Astrocyte (in vitro differentiated cells and primary cell): Measurements from ENCODE around the gene SMAD4. TPM values are rescaled to one million over a fixed set of nuclear protein-coding genes. Genes with fewer than 3 reads are reported as not detected.
A peak's percentile ranks its signal among the peaks of the same experiment; 100 is the strongest.

Experiments used
- DNase-seq: peaks from one replicate; pipeline ENCODE4 v3.0.0-alpha.2; 2010; ENCODE audit warnings: low read depth
- FAIRE-seq: peaks from 2 replicates; lab custom pipeline; 2011; peaks lifted over from hg19 to GRCh38; lab: Jason Lieb, UNC
- H2AFZ ChIP-seq: 2 replicates; pipeline ENCODE4 v1.6.0; 2012; ENCODE audit warnings: low read depth, low read length, inconsistent platforms
- H3K27ac ChIP-seq: 2 replicates; pipeline ENCODE4 v1.5.1; 2011; ENCODE audit warnings: low read depth, low read length, inconsistent platforms
- H3K27me3 ChIP-seq: 2 replicates; pipeline ENCODE4 v1.6.0; 2011; ENCODE audit warnings: low read length, inconsistent platforms; ENCODE audit not compliant: insufficient read depth
- H3K36me3 ChIP-seq: 2 replicates; pipeline ENCODE4 v1.5.1; 2011; ENCODE audit warnings: low read length, inconsistent platforms; ENCODE audit not compliant: insufficient read depth
- H3K4me1 ChIP-seq: 2 replicates; pipeline ENCODE4 v1.5.1; 2011; ENCODE audit warnings: low read length, inconsistent platforms; ENCODE audit not compliant: insufficient read depth
- H3K4me2 ChIP-seq: 2 replicates; pipeline ENCODE4 v1.6.0; 2012; ENCODE audit warnings: low read length, inconsistent platforms
- H3K4me3 ChIP-seq: 2 replicates; pipeline ENCODE4 v1.5.1; 2011; ENCODE audit warnings: low read depth, mild to moderate bottlenecking, low read length, inconsistent platforms; ENCODE audit not compliant: insufficient read depth
- H3K79me2 ChIP-seq: 2 replicates; pipeline ENCODE4 v1.6.0; 2012; ENCODE audit warnings: mild to moderate bottlenecking, low read length, inconsistent platforms; ENCODE audit not compliant: insufficient read depth
- H3K9ac ChIP-seq: 2 replicates; pipeline ENCODE4 v1.6.0; 2012; ENCODE audit warnings: mild to moderate bottlenecking, low read length, inconsistent platforms
- H3K9me3 ChIP-seq: 2 replicates; pipeline ENCODE4 v1.5.1; 2012; ENCODE audit warnings: low read depth, mild to moderate bottlenecking, low read length, inconsistent platforms; ENCODE audit not compliant: insufficient read depth
- H4K20me1 ChIP-seq: 2 replicates; pipeline ENCODE4 v1.6.0; 2012; ENCODE audit warnings: low read length, inconsistent platforms; ENCODE audit not compliant: insufficient read depth
- H3K27ac Mint-ChIP-seq: one replicate; pipeline ENCODE4 v1.8.0; 2021; ENCODE audit warnings: mild to moderate bottlenecking, mixed read lengths; ENCODE audit not compliant: unreplicated experiment
- H3K27me3 Mint-ChIP-seq: one replicate; pipeline ENCODE4 v1.8.0; 2021; ENCODE audit warnings: low read depth, mixed read lengths; ENCODE audit not compliant: unreplicated experiment
- H3K36me3 Mint-ChIP-seq: one replicate; pipeline ENCODE4 v1.8.0; 2021; ENCODE audit warnings: low read depth, mixed read lengths; ENCODE audit not compliant: unreplicated experiment
- H3K4me1 Mint-ChIP-seq: one replicate; pipeline ENCODE4 v1.8.0; 2021; ENCODE audit warnings: low read depth, mixed read lengths; ENCODE audit not compliant: unreplicated experiment
- H3K4me3 Mint-ChIP-seq: one replicate; pipeline ENCODE4 v1.8.0; 2021; ENCODE audit warnings: mild to moderate bottlenecking, moderate library complexity, mixed read lengths; ENCODE audit not compliant: unreplicated experiment
- H3K9me3 Mint-ChIP-seq: one replicate; pipeline ENCODE4 v1.8.0; 2021; ENCODE audit warnings: mild to moderate bottlenecking, mixed read lengths; ENCODE audit not compliant: unreplicated experiment
- CTCF ChIP-seq: IDR thresholded peaks from 2 replicates; pipeline ENCODE4 v1.5.1; 2011; ENCODE audit warnings: low read depth, mild to moderate bottlenecking, inconsistent platforms, low read length, moderate library complexity; ENCODE audit not compliant: insufficient read depth
- EZH2 ChIP-seq: IDR thresholded peaks from 2 replicates; pipeline ENCODE4 v1.6.1; 2012; ENCODE audit warnings: mild to moderate bottlenecking, low read length, inconsistent platforms; ENCODE audit not compliant: insufficient read depth
- total RNA-seq: library from RNA; stranded (reverse); gene quantifications from 2 replicates; pipeline ENCODE4 v1.2.1, GENCODE V29; 2021

Gene SMAD4
- total RNA-seq, 1 donor from 2014 or later, result 87.7 TPM

- Histone ChIP-seq H3K36me3 (peaks cover 6% of the 10 kb centered on the region), H3K4me3 (peak overlapping the region; percentile 89), H3K79me2 (peaks cover 83% of the 10 kb centered on the region), H3K4me1 (peaks cover 19% of the 10 kb centered on the region), H3K27ac (no peak overlapping the region), H3K4me2 (peak overlapping the region; percentile 91), H4K20me1 (peaks cover 64% of the 10 kb centered on the region), H3K27me3 (no peaks in the 10 kb centered on the region), H3K9ac (peak overlapping the region; percentile 92), H3K9me3 (no peaks in the 10 kb centered on the region), H2AFZ (no peak overlapping the region)
- H3K27me3 Mint-ChIP-seq, result no peaks in the 10 kb centered on the region
- TF ChIP-seq CTCF (no peak), EZH2 (no peak)
- FAIRE-seq (no peak), DNase-seq (no peak)
- H3K9me3 Mint-ChIP-seq, result no peaks in the 10 kb centered on the region
- peaks cover 13% of the 10 kb centered on the region for H3K4me1 Mint-ChIP-seq
- H3K36me3 Mint-ChIP-seq, result peaks cover 1% of the 10 kb centered on the region
- H3K27ac Mint-ChIP-seq, result no peak overlapping the region
- H3K4me3 Mint-ChIP-seq, result peak overlapping the region; percentile 98
These were observed 2.2 kb downstream of the SMAD4 start for GRCh38 chr18:51032193-51032592.

- Mint-ChIP-seq H3K36me3 (no peaks in the 10 kb centered on the region), H3K27ac (no peak overlapping the region), H3K4me3 (no peak overlapping the region), H3K27me3 (no peaks in the 10 kb centered on the region), H3K9me3 (no peaks in the 10 kb centered on the region), H3K4me1 (peaks cover 24% of the 10 kb centered on the region)
- DNase-seq (no peak), FAIRE-seq (no peak)
- Histone ChIP-seq H3K36me3 (peaks cover 6% of the 10 kb centered on the region), H4K20me1 (peaks cover 92% of the 10 kb centered on the region), H3K9me3 (no peaks in the 10 kb centered on the region), H3K79me2 (peaks cover 98% of the 10 kb centered on the region), H3K27ac (no peak overlapping the region), H3K4me1 (peaks cover 10% of the 10 kb centered on the region), H3K4me3 (no peak overlapping the region), H3K9ac (no peak overlapping the region), H3K27me3 (no peaks in the 10 kb centered on the region), H3K4me2 (no peak overlapping the region), H2AFZ (no peak overlapping the region)
- TF ChIP-seq CTCF, result no peak
- no peak for TF ChIP-seq EZH2
These were observed 7.2 kb downstream of the SMAD4 start for GRCh38 chr18:51037230-51037629.

GRCh38 chr18:51038110-51038509 is 8.1 kb downstream of the SMAD4 start:
- H4K20me1 ChIP-seq, result peaks cover 92% of the 10 kb centered on the region
- FAIRE-seq, result no peak
- H3K4me3 Mint-ChIP-seq, result no peak overlapping the region

More at GRCh38 chr18:51038110-51038509, 8.1 kb downstream of the SMAD4 start:
- no peak overlapping the region for H3K4me2 ChIP-seq
- no peak overlapping the region for H2AFZ ChIP-seq
- peaks cover 6% of the 10 kb centered on the region for H3K36me3 ChIP-seq
- no peaks in the 10 kb centered on the region for H3K36me3 Mint-ChIP-seq
- H3K27ac ChIP-seq, result no peak overlapping the region
- no peak overlapping the region for H3K4me3 ChIP-seq
- no peaks in the 10 kb centered on the region for H3K27me3 Mint-ChIP-seq
- no peaks in the 10 kb centered on the region for H3K9me3 ChIP-seq
- DNase-seq, result no peak
- H3K79me2 ChIP-seq, result peaks cover 98% of the 10 kb centered on the region
- H3K9ac ChIP-seq, result no peak overlapping the region
- H3K27me3 ChIP-seq, result no peaks in the 10 kb centered on the region
- no peaks in the 10 kb centered on the region for H3K9me3 Mint-ChIP-seq
- peaks cover 4% of the 10 kb centered on the region for H3K4me1 ChIP-seq
- peaks cover 25% of the 10 kb centered on the region for H3K4me1 Mint-ChIP-seq
- no peak for TF ChIP-seq CTCF
- no peak for TF ChIP-seq EZH2
- peak overlapping the region; percentile 51 for H3K27ac Mint-ChIP-seq
